HUDEP-2 (cell line): Measurements from ENCODE around the gene LGR4.

Experiments
- DNase-seq, 76 experiments: peaks; one replicate each; lab custom pipeline; 2025; ENCODE audit not compliant: unreplicated experiment in 76 of 76; lab: John Stamatoyannopoulos, UW

LGR4 gene

DNA sequence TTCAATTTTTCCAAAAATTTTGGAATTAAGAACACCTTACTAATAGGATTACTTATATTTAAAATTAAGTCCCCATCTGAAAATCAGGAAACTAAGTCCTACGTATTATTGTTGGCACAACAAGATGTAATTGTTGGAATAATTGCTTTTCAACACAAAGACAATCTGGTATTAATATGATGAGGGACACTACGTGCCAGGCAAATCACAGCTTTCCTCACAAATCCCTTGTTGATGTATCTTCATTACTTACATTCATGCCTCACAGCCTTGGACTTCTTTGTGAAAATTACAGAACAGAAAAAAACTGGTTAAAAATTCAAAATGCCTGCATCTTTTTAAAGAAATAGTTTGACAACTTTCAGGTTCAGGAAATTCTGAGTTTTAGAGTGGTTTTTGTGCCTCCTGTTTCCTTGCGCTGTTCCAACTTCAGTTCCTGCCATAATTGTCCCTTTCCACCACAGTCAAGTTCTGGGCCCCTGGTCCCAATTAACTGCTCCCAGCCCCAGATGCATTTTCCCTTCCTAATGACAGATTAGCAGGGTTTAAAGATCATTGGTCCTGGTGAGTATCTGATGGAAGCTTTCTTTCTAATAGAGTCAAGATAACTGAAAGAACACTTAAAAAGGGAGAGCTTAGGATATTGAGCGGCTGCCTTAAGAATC lies 86.3 kb downstream of the LGR4 start:
- DNase-seq: no peak

DNA sequence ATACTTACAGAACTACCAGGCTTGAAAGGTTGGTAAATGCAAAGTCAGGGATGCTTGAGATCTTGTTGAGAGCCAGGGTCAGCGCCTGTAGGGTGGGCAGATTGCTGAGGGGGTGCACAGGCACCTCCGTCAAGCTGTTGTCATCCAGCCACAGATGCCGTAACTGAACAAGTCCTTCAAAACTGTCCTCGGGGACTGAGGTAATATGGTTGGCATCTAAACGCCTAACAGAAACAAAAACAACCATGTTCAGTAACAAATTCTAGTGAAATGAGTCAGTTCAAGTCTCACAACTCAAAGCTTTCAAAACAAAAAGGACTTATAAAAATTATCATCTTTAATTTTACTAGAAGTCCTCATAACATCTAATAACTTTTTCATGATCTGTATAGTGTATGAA lies 87.3 kb downstream of the LGR4 start:
- DNase-seq: no peak

DNA sequence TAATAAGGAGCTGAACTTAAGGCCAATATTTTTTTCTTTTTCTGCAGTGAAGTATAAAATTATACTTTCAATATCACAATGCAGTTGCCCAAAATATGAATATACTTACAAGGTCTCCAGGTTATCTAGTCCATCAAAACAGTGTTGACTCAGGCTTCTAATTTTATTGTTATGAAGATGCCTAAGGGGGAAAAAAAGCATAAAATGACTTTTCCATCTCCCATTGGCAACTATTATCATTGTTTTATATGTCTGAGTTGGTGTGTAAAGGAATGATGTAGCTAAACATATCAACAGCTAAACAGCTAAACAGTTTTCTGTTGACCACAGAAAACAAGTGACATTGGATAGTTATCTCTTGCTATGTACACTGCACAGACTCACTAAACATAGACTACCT lies 88.4 kb downstream of the LGR4 start:
- DNase-seq: no peak

GRCh38 chr11:27383645-27384044 lies 88.9 kb downstream of the LGR4 start:
- DNase-seq: no peak

DNA sequence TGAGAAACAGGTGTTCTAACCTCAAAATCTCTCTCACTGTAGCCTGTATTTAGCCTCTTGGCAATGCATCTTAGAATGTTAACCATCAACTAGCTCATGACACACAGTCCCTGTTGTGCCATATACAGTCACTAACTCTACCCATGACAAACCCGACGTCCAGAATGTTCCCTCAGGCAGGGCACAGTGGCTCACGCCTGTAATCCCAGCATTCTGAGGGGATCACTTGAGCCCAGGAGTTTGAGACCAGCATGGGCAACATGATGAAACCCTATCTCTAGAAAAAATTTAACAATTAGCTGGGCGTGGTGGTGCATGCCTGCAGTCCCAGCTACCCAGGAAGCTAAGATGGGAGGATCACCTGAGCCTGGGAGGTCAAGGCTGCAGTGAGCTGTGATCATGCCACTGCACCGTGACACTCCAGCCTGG lies 91.3 kb downstream of the LGR4 start:
- no peak for DNase-seq

DNA sequence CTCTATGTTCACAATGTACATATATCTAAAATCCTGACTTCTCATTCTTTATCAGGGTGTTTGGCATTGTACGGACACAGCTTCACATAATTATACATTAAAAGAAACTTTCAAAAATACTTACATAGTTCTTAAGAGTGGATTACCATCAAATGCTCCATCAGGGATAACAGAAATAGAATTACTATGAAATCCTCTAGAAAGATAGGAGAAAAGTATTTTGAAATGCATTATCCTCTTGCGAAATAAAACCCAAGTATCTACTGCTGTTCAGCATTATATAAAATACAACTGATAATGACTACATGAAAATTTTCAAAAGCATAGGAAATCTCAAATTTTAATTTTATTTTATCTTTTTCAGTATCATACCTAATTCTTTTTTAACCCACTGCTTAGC lies 91.8 kb downstream of the LGR4 start:
- no peak for DNase-seq

GRCh38 chr11:27379449-27379848 lies 93.1 kb downstream of the LGR4 start:
- no peak for DNase-seq

- no peak for DNase-seq
Measured at GRCh38 chr11:27375370-27375769, 97.2 kb downstream of the LGR4 start.

DNA sequence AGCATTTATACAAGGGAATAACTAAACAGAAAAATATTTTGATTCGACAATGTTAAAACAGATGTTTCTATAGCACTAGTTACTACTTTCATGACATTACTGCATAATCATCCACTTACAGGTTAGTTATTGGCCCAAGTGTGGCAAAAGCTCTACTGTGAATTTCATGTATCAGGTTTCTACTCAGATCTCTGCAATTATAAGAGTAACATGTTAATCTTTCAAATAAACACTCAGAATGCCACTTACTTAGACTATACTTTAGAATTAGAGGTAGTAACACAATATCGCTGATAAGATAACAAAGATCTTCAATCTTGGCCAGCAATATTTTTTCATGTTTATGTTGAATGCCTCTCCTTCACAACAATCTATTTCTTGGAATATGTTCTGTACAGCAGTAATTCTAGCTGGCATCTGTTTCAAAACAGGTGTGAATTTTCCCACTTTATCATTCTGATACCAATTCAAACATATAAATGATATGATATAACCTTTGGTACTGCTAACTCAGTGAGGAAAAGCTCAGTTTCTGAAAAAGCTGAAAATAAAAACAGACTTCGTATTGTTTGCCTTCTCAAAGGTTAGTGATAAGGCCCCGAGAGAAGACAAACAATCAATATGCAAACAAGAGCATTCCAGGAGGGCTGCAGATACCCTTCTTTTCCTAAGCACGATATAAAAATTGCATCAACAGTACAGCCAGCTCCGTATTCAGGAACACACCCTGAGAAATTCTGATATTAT lies 98.6 kb downstream of the LGR4 start:
- no peak for DNase-seq

DNA sequence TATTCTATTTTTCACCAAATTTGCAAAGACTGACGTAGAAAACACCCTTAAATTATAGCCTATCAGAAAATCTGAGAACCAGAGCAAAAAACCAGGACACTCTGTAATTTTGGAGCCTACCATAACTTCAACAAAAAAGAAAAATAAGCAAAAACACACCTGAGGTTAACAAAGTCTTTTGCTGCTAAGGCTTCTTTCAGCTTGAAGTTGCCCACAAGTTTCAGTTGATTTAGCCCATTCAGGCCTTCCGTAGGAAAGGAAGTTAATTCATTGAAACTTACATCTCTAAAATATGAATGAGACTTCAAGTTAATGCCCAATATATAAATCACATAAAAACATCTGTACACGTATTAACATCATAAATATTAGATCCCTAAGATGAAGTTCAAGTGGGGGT lies 99.2 kb downstream of the LGR4 start:
- DNase-seq: no peak

DNA sequence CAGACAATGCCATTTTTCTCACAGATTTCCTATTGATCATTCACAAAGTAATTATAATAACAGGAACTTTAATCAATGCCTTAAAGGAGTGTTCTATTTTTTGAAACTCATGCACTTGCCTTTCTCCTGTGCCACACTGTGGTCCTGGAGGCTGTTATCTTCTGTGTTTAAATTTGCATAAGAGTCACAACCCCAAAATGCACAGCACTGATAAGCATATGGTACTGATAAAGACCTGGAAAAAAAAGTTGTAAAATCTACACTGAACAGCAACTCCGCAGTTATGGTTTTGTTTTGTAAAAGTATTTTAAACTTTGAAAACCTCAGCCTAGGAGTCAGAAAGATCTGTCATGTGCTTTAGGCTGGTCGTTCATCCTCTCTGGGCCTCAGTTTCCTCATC lies 100.4 kb downstream of the LGR4 start:
- DNase-seq: peak in 51 of 76 experiments; percentile 5 to 88 (median 59)

GRCh38 chr11:27371489-27371888 lies 101.1 kb downstream of the LGR4 start:
- no peak for DNase-seq

DNA sequence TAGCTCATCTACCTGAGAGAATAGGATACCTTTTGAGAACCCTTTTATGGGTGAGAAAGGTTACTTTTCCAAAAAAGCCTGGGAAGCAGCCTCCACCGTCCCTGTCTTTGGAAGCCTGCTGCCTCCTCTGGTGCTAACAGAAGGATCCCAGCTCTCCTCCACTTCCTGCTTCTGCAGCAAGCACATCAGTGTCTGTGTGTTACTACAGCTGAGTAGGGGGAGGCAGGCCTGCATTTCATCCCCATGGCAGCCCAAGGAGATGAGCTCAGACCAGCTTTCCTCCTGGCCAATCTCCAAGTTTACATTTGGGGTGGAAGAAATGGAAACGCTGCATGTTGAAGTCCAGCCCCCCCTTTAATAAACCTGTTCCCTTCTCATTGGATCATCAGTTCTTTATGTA lies 102.2 kb downstream of the LGR4 start:
- peak in 1 of 76 experiments; percentile 7 for DNase-seq

GRCh38 chr11:27367881-27368280 lies 104.7 kb downstream of the LGR4 start:
- DNase-seq: peak in 5 of 76 experiments; percentile 11 to 28 (median 15)

DNA sequence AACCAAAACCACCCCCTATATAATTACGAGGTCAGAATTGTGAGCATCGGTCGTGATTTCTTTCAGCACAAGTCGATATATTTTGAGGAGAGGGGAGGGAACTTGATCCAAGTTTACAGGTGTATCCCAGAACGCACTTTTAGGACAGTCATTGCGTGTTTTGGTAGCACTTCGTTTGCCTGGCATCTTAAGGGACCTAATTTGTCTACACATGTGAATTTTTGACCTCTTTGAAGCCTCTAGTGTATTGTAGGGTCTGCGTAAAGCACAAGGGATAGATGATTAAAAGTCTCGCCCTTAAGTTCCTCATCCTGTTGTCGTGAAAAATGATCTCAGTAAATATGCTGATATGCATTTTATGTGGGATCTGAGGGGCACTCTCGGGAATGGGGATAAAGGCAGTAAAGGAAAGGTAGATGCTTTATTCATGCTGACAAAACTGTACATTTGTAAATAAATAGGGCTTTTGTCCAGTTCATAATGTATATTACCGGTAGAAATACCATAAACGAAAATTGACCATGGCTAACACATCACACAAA lies 108.9 kb downstream of the LGR4 start:
- no peak for DNase-seq

DNA sequence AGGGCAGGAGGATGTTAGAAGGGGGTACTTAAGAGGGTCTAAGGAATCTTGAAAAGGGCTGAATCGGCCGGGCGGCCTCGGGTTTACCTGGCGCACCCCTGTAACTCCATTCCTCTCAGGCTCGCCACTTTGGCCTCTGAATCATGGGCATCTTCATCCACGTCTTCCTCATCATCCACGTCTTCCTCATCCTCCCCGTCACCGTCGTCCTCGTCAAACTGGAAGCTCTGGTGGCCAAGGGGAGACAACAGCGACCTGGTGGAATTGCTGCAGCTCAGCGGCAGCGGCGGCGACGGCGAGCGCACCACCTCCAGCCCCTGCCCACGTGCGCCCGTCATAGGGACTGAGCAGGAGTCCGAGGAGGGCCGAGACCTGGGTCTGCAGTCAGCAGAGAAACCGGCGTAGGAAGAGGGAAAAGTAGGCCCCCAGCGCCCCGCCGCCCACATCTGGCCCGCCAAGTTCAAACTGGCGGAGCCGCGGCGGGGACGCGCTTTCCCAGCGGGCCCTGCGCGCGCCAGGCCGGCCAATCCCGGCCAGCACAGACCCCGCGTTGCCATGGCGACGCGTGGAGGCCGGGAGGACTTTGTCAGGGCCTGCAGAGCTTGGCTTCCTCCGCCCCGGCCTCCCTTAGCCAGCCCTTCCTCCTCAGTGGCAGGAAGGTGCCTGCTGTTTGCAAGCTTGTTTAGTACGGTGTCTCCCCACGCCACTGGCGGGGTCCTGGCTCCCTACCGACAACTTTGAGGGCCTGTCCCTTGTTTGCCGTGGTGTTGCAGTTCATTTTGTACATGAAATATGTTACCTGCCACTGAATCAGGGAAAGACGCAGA lies 109.6 kb downstream of the LGR4 start, which contains the start of gene CCDC34:
Gene CCDC34, minus strand, starts transcription at position 467 of the 827 bp plus-strand sequence. Its CDS starts 21 bp downstream, at position 446.
- peak in 74 of 76 experiments; percentile 25 to 90 (median 78) for DNase-seq

GRCh38 chr11:27361649-27362431 lies 110.8 kb downstream of the LGR4 start:
- no peak for DNase-seq

GRCh38 chr11:27358296-27358695 lies 114.3 kb downstream of the LGR4 start:
- DNase-seq: no peak

DNA sequence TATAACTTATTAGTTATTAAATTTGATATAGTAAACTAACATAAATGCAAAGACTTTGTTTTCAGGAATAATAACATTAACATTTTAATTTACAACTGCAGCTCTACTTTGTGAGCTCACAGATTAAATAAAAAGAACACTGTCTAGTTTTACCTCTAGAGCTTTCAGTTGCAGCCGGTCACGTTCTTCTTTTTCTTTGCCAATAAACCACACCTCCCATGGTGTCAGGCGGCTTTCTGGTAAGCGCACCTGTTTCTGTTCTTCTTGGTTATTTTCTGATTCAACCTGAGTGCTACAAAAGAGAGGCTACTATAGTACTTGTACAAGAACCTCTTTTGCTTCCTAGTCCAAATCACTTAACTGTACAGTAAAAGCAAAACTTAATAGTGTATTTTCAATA lies 115.3 kb downstream of the LGR4 start:
- no peak for DNase-seq

DNA sequence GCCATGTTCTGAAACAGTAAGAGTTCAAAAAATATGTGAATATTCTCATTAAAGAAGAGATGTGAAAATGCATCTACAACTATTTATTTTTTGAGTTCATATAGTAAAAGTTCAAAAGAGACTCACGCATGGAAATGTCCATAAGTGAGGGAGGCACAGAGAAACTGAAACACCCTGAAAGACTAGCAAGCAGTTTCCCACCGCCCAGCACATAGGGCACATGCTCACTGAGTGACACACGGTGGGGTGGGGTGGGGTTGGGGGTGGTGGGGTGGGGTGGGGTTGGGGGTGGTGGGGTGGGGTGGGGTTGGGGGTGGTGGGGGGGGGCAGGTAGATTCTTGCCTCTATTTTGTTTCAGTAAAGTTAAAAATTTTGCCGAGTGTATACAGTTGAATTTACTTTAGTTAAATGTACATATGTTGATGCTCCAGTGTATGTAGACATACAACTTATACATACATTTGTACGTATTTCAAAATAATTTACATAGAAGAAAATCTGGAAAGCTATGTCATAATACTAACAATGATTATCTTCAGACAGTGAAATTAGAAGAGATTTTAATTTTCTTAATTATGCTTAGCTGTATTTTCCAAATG lies 115.9 kb downstream of the LGR4 start:
- DNase-seq: no peak
